Nephron (organoid): ENCODE results near the gene EVI5L.

ENCODE experiments used
- H3K27ac Mint-ChIP-seq, 3 experiments: 2 replicates each; pipeline ENCODE4 v1.8.0; 2020; ENCODE audit warnings: mixed read lengths in 3 of 3, mild to moderate bottlenecking in 2 of 3, moderate library complexity in 1 of 3
- H3K27me3 Mint-ChIP-seq: 2 replicates; pipeline ENCODE4 v1.8.0; 2021; ENCODE audit warnings: low read depth, mild to moderate bottlenecking, moderate library complexity, mixed read lengths
- H3K36me3 Mint-ChIP-seq: 2 replicates; pipeline ENCODE4 v1.8.0; 2020; ENCODE audit warnings: low read depth, mixed read lengths
- H3K4me1 Mint-ChIP-seq: 2 replicates; pipeline ENCODE4 v1.8.0; 2020; ENCODE audit warnings: mixed read lengths
- H3K4me3 Mint-ChIP-seq, 3 experiments: 2 replicates each; pipeline ENCODE4 v1.8.0; 2020; ENCODE audit warnings: mild to moderate bottlenecking in 3 of 3, mixed read lengths in 3 of 3, moderate library complexity in 2 of 3
- H3K9me3 Mint-ChIP-seq: 2 replicates; pipeline ENCODE4 v1.8.0; 2020; ENCODE audit warnings: mixed read lengths
- CTCF ChIP-seq, 3 experiments: fragments of 200-600 bp; sonication (generic); IDR thresholded peaks; one replicate each; pipeline ENCODE4 v1.5.0; 2021; ENCODE audit warnings: antibody characterized with exemption in 3 of 3; ENCODE audit not compliant: unreplicated experiment in 3 of 3

Gene EVI5L

GRCh38 chr19:7848779-7849457 is 18.9 kb downstream of the EVI5L start:
- Mint-ChIP-seq H3K4me3 (no peak overlapping the region), H3K9me3 (no peaks in the 10 kb centered on the region), H3K27me3 (no peaks in the 10 kb centered on the region), H3K4me1 (peaks cover 14% of the 10 kb centered on the region), H3K36me3 (no peaks in the 10 kb centered on the region), H3K27ac (no peak overlapping the region)
- no peak for TF ChIP-seq CTCF (IDR thresholded peaks at IDR 0.05; ENCODE audit: unreplicated experiment in 3 of 3)

DNA sequence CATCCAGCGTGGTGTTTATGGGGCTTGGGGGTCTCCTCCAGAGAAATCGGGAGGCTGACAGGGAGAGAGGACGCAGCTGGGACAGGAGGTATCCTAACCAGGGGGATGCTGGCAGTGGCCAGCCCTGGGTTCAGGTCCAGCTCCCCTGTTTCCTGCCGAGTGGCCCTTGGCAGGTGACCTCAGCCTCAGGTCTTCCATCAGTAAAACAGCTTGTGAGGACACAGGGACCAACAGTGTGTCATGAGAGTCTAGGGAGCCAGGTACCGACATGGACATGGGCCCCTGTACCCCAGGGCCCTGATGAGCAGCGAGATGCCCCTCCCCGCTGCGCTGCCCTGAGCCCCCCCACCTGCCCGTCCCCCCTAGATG is 19.6 kb downstream of the EVI5L start:
- H3K9me3 Mint-ChIP-seq = no peaks in the 10 kb centered on the region
- no peaks in the 10 kb centered on the region for H3K27me3 Mint-ChIP-seq
- no peak overlapping the region for H3K4me3 Mint-ChIP-seq
- no peak for TF ChIP-seq CTCF (IDR thresholded peaks at IDR 0.05; ENCODE audit: unreplicated experiment in 3 of 3)
- H3K36me3 Mint-ChIP-seq = no peaks in the 10 kb centered on the region
- H3K27ac Mint-ChIP-seq = no peak overlapping the region
- peaks cover 14% of the 10 kb centered on the region for H3K4me1 Mint-ChIP-seq

- no peaks in the 10 kb centered on the region for H3K9me3 Mint-ChIP-seq
- peaks cover 14% of the 10 kb centered on the region for H3K4me1 Mint-ChIP-seq
- H3K27me3 Mint-ChIP-seq = no peaks in the 10 kb centered on the region
- no peak overlapping the region for H3K27ac Mint-ChIP-seq
- no peaks in the 10 kb centered on the region for H3K36me3 Mint-ChIP-seq
- H3K4me3 Mint-ChIP-seq = no peak overlapping the region
- TF ChIP-seq CTCF (IDR thresholded peaks at IDR 0.05; ENCODE audit: unreplicated experiment in 3 of 3) = no peak
Measured at GRCh38 chr19:7850000-7850813, 20.2 kb downstream of the EVI5L start.

DNA sequence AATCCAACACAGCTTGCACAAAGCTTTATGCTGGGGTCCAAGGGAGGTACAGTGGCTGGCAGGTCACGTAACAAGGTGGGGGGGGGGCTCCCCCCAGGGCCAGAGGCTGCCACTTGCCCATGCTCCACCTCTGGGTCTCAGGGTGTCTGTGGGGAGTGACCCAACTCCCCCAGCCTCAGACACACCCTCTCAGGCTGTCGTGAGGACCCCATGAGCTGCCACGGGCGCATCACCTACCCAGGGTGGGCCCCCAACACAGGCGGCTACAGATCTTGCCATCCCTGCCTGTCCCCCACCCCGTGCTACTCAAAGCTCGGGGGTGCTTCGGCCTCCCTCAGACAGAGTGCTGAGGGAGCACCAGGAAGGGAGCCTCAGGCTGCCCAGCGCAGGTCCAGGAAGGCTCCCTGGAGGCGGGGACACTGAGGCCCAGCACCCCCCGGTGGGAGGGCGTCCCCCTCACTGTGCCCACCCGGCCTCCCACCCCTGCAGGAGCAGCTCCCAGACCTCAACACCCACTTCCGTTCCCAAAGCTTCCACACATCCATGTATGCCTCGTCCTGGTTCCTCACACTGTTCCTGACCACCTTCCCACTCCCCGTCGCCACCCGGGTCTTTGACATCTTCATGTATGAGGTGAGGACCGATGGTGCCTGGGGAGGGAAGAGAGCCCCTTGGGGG is 21.1 kb downstream of the EVI5L start:
- no peak for TF ChIP-seq CTCF (IDR thresholded peaks at IDR 0.05; ENCODE audit: unreplicated experiment in 3 of 3)
- H3K27ac Mint-ChIP-seq = no peak overlapping the region
- no peak overlapping the region for H3K4me3 Mint-ChIP-seq
- H3K4me1 Mint-ChIP-seq = peaks cover 14% of the 10 kb centered on the region
- peaks cover 5% of the 10 kb centered on the region for H3K27me3 Mint-ChIP-seq
- H3K36me3 Mint-ChIP-seq = no peaks in the 10 kb centered on the region
- H3K9me3 Mint-ChIP-seq = no peaks in the 10 kb centered on the region

- Mint-ChIP-seq H3K36me3 (no peaks in the 10 kb centered on the region), H3K27me3 (peaks cover 7% of the 10 kb centered on the region), H3K27ac (no peak overlapping the region), H3K4me1 (peaks cover 18% of the 10 kb centered on the region), H3K9me3 (no peaks in the 10 kb centered on the region), H3K4me3 (no peak overlapping the region)
- TF ChIP-seq CTCF (IDR thresholded peaks at IDR 0.05; ENCODE audit: unreplicated experiment in 3 of 3) = no peak
Measured at GRCh38 chr19:7851623-7852500, 21.8 kb downstream of the EVI5L start.
